ENCODE data around the gene NEK5.

- no peak for TF ChIP-seq CTCF (conservative IDR thresholded peaks at IDR 0.05; ENCODE audit: low read depth, low read length)
- no peak for TF ChIP-seq EZH2 (IDR thresholded peaks at IDR 0.05; ENCODE audit: low read length, unreplicated experiment)
- TF ChIP-seq EZH2phosphoT487 (IDR thresholded peaks at IDR 0.05; ENCODE audit: borderline replicate concordance, low read length): no peak
These were observed 99.3 kb downstream of the NEK5 start for GRCh38 chr13:52029569-52029968.
